LHCN-M2 (cell line): ENCODE data around the gene EMB. TPM values are rescaled to one million over a fixed set of nuclear protein-coding genes. Genes with fewer than 3 reads are reported as not detected.

Experiments
- total RNA-seq: library from RNA; depleted of rRNA; stranded (reverse); fragments of >200 nt; gene quantifications from 2 replicates; pipeline ENCODE4 v1.2.3, GENCODE V29; 2014; rRNA removed

EMB gene
- total RNA-seq, 1 experiment from 2014 or later, result 56.6 TPM

Other genes starting within 250 kb of the EMB start
- gene PARP8, start 225.3 kb upstream of the EMB start, total RNA-seq, result 6.3 and 8.1 TPM in 2 replicates